Adrenal gland (tissue), 5 donors: Measurements from ENCODE around the gene HINFP.

Experiments
- POLR2A ChIP-seq, 2 donors: fragments of 450-650 bp; IDR thresholded peaks; one replicate each; pipeline ENCODE4 v1.6.1; 2017; ENCODE audit warnings: antibody characterized with exemption in 2 of 2, mild to moderate bottlenecking in 2 of 2, moderate library complexity in 1 of 2
- TF ChIP-seq, protein P1 (sequence below), 6 experiments: fragments of 450-650 bp in 4 of 6; fragments of 200-600 bp in 2 of 6; sonication (generic) in 1 of 6; IDR thresholded peaks; 1 replicate in 5 of 6; 2 replicates in 1 of 6; pipeline versions ENCODE4 v1.5.1 to v1.8.0; 2016 to 2021; ENCODE audit warnings: antibody characterized with exemption in 6 of 6, mild to moderate bottlenecking in 2 of 6, moderate library complexity in 1 of 6
- donor health status: DM: no; HTN: no; CAD: no.

DNA sequence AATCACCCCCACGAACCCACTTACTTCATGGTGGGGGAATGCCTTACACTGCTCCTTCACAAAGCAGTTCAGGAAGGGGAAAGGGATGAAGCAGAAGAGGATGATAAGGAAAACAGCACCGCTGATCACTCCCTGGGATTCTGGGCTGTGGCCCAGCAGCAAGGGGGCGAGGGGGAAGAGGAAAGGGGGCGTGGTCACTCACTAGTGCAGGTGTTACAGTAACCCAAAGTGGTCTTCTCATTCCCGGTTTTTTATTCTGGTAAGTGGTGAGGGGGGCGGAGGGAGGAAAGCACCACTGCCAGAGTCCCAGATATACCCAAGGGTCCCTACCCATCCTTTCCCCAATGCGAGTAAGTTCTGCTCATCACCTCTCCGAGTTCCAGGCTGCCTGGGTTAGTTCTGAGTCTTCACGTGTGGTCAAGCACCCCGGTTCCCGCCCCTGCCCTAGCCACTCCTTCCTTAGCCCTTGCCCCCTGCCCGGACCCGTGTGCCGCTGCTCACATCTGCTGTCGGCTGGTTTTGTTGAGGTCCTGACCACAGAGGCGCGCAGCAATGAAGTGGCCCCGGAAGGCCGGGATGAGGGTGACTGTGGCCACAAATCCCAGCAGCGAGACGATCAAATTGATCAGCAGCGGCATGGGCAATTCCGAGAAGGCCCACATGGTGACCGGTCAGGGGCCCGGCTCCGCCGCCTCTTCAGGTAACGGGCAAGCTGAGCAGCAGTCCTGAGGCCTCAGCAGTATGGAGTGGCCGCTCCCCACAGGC lies 20.2 kb upstream of the HINFP start:
- TF ChIP-seq, protein P1, sequence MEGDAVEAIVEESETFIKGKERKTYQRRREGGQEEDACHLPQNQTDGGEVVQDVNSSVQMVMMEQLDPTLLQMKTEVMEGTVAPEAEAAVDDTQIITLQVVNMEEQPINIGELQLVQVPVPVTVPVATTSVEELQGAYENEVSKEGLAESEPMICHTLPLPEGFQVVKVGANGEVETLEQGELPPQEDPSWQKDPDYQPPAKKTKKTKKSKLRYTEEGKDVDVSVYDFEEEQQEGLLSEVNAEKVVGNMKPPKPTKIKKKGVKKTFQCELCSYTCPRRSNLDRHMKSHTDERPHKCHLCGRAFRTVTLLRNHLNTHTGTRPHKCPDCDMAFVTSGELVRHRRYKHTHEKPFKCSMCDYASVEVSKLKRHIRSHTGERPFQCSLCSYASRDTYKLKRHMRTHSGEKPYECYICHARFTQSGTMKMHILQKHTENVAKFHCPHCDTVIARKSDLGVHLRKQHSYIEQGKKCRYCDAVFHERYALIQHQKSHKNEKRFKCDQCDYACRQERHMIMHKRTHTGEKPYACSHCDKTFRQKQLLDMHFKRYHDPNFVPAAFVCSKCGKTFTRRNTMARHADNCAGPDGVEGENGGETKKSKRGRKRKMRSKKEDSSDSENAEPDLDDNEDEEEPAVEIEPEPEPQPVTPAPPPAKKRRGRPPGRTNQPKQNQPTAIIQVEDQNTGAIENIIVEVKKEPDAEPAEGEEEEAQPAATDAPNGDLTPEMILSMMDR (IDR thresholded peaks at IDR 0.05): peak in 2 of 6 experiments; percentile 23 to 45
- TF ChIP-seq POLR2A (IDR thresholded peaks at IDR 0.05): peak; percentile 10 to 15
